K562 (cell line): ENCODE measurements around the gene GAP43.

ENCODE experiments used
- BCLAF1 ChIP-seq, 2 experiments: fragments of 450-650 bp in 1 of 2; IDR thresholded peaks; 2 replicates each; pipeline ENCODE4 v1.6.1; 2011 to 2017; ENCODE audit warnings: low read depth in 2 of 2, antibody characterized with exemption in 1 of 2, borderline replicate concordance in 1 of 2, low read length in 1 of 2, mild to moderate bottlenecking in 1 of 2, mixed read lengths in 1 of 2; ENCODE audit not compliant: control insufficient read depth in 1 of 2
- BDP1 ChIP-seq: IDR thresholded peaks from 3 replicates; pipeline ENCODE4 v1.6.1; 2011; ENCODE audit not compliant: insufficient read length, insufficient read depth
- CREB5 ChIP-seq: fragments of 250-450 bp; sonication (Bioruptor Pico); IDR thresholded peaks from 2 replicates; pipeline ENCODE4 v1.5.0; 2020; ENCODE audit warnings: mild to moderate bottlenecking
- FOS ChIP-seq: IDR thresholded peaks from 3 replicates; pipeline ENCODE4 v1.6.1; 2011; ENCODE audit not compliant: insufficient read length; ENCODE audit errors: extremely low read depth
- NCOA1 ChIP-seq: fragments of 450-650 bp; IDR thresholded peaks from 2 replicates; pipeline ENCODE4 v1.6.1; 2016; ENCODE audit warnings: low read depth
- NFE2L1 ChIP-seq: fragments of 450-650 bp; IDR thresholded peaks from 2 replicates; pipeline ENCODE4 v1.6.1; 2016; ENCODE audit warnings: missing genetic modification characterization, low read depth, mild to moderate bottlenecking, missing compliant biosample characterization, moderate library complexity, borderline replicate concordance
- OTX1 ChIP-seq: fragments of 450-650 bp; formaldehyde crosslinking; IDR thresholded peaks from 2 replicates; pipeline ENCODE4 v1.4.0; 2022; ENCODE audit warnings: mild to moderate bottlenecking
- SMC3 ChIP-seq: conservative IDR thresholded peaks from 2 replicates; pipeline ENCODE4 v1.6.1; 2011; ENCODE audit warnings: low read depth, low read length, improper control_type of control experiment; ENCODE audit not compliant: insufficient read depth
- ZNF407 ChIP-seq: fragments of 450-650 bp; IDR thresholded peaks from 2 replicates; pipeline ENCODE4 v1.6.1; 2016; ENCODE audit warnings: low read depth

GRCh38 chr3:115624029-115624741 lies 875 bp downstream of the GAP43 start:
- TF ChIP-seq SMC3 (no peak), FOS (no peak), NCOA1 (no peak), OTX1 (CRISPR knock-in tag) (no peak), ZNF407 (no peak), NFE2L1 (tag) (no peak), CREB5 (CRISPR knock-in tag) (no peak), BDP1 (no peak), BCLAF1 (IDR thresholded peaks at IDR 0.05; ENCODE audit: borderline replicate concordance in 1 of 2, control insufficient read depth in 1 of 2, low read depth in 2 of 2, low read length in 1 of 2) (no peak)
